Measurements from ENCODE around the gene ACKR4. TPM values are rescaled to one million over a fixed set of nuclear protein-coding genes. Genes with fewer than 3 reads are reported as not detected.

ACKR4 gene
- total RNA-seq, 4 donors from 2014 or later = 0.42 to 2.2 (median 0.84) TPM

DNA sequence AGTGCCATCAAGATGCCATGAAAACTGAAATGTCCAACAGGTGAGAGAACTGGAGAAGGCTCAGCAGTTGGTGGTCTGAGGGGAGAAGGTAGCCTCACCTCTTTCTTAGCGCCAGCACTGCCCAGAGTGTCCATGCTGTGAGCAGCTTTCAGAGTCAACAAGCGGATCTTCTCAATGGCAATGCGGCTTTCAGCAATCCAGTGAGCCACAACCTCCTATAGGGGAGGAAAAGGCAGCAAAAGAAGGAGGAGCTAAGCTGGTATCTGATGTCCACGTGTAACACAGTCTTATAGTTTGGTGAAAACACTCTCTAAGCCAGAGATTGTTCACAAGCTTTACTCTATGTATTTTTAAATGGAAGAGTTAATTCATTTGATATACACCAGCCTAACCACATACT is 36.1 kb upstream of the ACKR4 start:
- no peaks in the 10 kb centered on the region for H3K27me3 ChIP-seq
- no peak overlapping the region for H3K4me3 ChIP-seq
- TF ChIP-seq POLR2A (IDR thresholded peaks at IDR 0.05; ENCODE audit: low read depth) = no peak
- TF ChIP-seq, protein P1, sequence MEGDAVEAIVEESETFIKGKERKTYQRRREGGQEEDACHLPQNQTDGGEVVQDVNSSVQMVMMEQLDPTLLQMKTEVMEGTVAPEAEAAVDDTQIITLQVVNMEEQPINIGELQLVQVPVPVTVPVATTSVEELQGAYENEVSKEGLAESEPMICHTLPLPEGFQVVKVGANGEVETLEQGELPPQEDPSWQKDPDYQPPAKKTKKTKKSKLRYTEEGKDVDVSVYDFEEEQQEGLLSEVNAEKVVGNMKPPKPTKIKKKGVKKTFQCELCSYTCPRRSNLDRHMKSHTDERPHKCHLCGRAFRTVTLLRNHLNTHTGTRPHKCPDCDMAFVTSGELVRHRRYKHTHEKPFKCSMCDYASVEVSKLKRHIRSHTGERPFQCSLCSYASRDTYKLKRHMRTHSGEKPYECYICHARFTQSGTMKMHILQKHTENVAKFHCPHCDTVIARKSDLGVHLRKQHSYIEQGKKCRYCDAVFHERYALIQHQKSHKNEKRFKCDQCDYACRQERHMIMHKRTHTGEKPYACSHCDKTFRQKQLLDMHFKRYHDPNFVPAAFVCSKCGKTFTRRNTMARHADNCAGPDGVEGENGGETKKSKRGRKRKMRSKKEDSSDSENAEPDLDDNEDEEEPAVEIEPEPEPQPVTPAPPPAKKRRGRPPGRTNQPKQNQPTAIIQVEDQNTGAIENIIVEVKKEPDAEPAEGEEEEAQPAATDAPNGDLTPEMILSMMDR (IDR thresholded peaks at IDR 0.05) = no peak
- TF ChIP-seq POLR2AphosphoS5 (IDR thresholded peaks at IDR 0.05) = no peak
- TF ChIP-seq EP300 (IDR thresholded peaks at IDR 0.05) = no peak
- intact Hi-C loops (cut with DNase I) = no loop called here
- H3K36me3 ChIP-seq = peaks cover 0 to 43% (median 27%) of the 10 kb centered on the region in 4 donors
- 93% methylated on average over 4 of the region's 4 CpGs for WGBS
- H3K9me3 ChIP-seq = no peaks in the 10 kb centered on the region
- H3K4me1 ChIP-seq = peaks cover 0 to 14% (median 4%) of the 10 kb centered on the region in 4 donors
- no peak overlapping the region for H3K27ac ChIP-seq (replicated peaks in 1 of 4)
- no peak for DNase-seq (ENCODE audit: extremely low spot score)

DNA sequence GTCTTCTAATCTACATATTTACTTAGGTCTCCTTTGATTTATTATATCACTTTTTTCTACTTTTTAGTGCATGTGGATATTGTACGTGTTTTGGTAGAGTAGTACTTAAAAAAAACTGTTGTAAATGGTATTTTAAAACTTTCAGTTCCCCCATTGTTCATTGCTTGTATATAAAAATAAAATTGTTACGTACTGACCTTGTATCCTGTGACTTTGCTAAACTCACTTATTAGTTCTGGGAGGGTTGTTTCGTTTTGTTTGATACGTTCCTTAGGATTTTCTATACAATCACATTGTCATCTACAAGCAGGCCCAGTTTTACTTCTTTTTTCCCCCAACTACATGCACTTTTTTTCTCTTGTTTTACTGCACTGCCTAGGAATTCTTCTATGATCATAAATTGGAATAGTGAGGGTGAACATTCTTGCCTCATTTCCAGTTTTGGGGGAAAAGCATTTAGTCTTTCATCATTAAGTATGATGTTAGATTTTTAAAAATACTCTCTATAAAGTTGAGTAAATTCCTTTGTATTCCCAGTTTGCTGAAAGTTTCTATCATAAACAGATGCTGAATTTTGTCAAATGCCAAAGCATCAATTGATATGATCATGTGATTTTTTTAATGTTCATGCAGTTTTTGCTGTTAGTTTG is 33.5 kb upstream of the ACKR4 start:
- DNase-seq (ENCODE audit: extremely low spot score) = no peak
- WGBS = 84% methylated on average over 4 of the region's 4 CpGs
- H3K4me3 ChIP-seq = no peak overlapping the region
- no peak for TF ChIP-seq POLR2AphosphoS5 (IDR thresholded peaks at IDR 0.05)
- TF ChIP-seq EP300 (IDR thresholded peaks at IDR 0.05) = no peak
- TF ChIP-seq, protein P1 (IDR thresholded peaks at IDR 0.05) = no peak
- TF ChIP-seq POLR2A (IDR thresholded peaks at IDR 0.05; ENCODE audit: low read depth) = no peak
- H3K36me3 ChIP-seq = peaks cover 0 to 28% (median 25%) of the 10 kb centered on the region in 4 donors
- H3K9me3 ChIP-seq = no peaks in the 10 kb centered on the region
- H3K27ac ChIP-seq (replicated peaks in 1 of 4) = no peak overlapping the region
- intact Hi-C loops (cut with DNase I) = no loop called here
- H3K4me1 ChIP-seq = peaks cover 0 to under 1% (median 0%) of the 10 kb centered on the region in 4 donors
- H3K27me3 ChIP-seq = no peaks in the 10 kb centered on the region

DNA sequence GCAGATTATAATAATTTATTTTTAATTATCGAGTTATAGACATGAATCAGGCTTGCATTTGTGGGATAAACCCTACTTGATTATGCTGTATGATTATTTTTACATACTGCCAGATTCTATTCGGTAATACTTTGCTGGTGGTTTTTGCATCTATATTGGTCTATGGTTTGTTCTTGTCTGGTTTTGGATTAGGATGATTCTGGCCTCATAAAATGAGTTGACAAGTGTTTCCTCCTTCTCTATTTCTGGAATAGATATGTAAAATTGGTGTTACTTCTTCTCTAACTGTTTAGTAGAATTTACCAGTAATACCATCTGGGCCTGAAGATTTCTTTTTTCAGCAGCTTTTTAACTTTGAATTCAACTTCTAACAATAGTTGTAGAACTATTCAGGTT is 33.0 kb upstream of the ACKR4 start:
- WGBS = 81% methylated on average over 2 of the region's 2 CpGs
- no peak for DNase-seq (ENCODE audit: extremely low spot score)
- TF ChIP-seq, protein P1 (IDR thresholded peaks at IDR 0.05) = no peak
- TF ChIP-seq EP300 (IDR thresholded peaks at IDR 0.05) = no peak
- no peak for TF ChIP-seq POLR2AphosphoS5 (IDR thresholded peaks at IDR 0.05)
- TF ChIP-seq POLR2A (IDR thresholded peaks at IDR 0.05; ENCODE audit: low read depth) = no peak
- Histone ChIP-seq H3K27me3 (no peaks in the 10 kb centered on the region), H3K4me3 (no peak overlapping the region), H3K27ac (replicated peaks in 1 of 4) (no peak overlapping the region), H3K9me3 (no peaks in the 10 kb centered on the region), H3K4me1 (peaks cover 0 to 5% (median under 1%) of the 10 kb centered on the region in 4 donors), H3K36me3 (peaks cover 0 to 23% (median 20%) of the 10 kb centered on the region in 4 donors)
- intact Hi-C loops (cut with DNase I) = no loop called here

DNA sequence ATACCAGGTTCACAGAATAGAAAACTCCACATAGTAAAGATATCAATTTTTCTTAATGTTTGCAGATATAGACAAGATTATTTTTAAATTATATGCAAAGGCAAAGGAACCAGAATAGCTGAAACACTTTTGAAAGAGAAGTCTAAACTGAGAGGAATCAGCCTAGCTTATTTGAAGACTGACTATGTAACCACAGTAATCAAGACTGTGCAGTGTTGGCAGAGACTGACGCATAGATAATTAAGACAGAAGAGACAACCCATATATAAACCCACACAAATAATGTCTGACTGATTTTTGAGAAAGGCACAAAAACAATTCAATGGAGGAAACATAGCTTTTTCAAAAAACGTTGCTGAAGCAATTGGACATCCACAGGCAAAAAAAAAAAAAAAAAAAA is 28.6 kb upstream of the ACKR4 start:
- Histone ChIP-seq H3K9me3 (no peaks in the 10 kb centered on the region), H3K4me1 (peaks cover 0 to 21% (median 7%) of the 10 kb centered on the region in 4 donors), H3K4me3 (no peak overlapping the region), H3K27ac (replicated peaks in 1 of 4) (no peak overlapping the region), H3K36me3 (peaks cover 0 to 6% (median 2%) of the 10 kb centered on the region in 4 donors), H3K27me3 (no peaks in the 10 kb centered on the region)
- intact Hi-C loops (cut with DNase I) = no loop called here
- TF ChIP-seq POLR2A (IDR thresholded peaks at IDR 0.05; ENCODE audit: low read depth) (no peak), EP300 (IDR thresholded peaks at IDR 0.05) (no peak)
- TF ChIP-seq, protein P1 (IDR thresholded peaks at IDR 0.05) = no peak
- no peak for DNase-seq (ENCODE audit: extremely low spot score)
- WGBS = 77% methylated on average over 2 of the region's 2 CpGs
